ENCODE results near the gene POLR2E. TPM values are rescaled to one million over a fixed set of nuclear protein-coding genes. Genes with fewer than 3 reads are reported as not detected.

The POLR2E gene
- total RNA-seq, 2 experiments from 2014 or later, result 271 to 282 TPM

GRCh38 chr19:1049800-1050199, 45.4 kb downstream of the POLR2E start:
- Mint-ChIP-seq H3K27me3 (no peaks in the 10 kb centered on the region), H3K4me1 (ENCODE audit: low read depth) (peaks cover 11% of the 10 kb centered on the region), H3K27ac (no peak overlapping the region), H3K36me3 (ENCODE audit: low read depth) (peaks cover 5% of the 10 kb centered on the region), H3K9me3 (no peaks in the 10 kb centered on the region), H3K4me3 (no peak overlapping the region)
- CTCF ChIA-PET, result no interaction called here
- intact Hi-C loops (cut with micrococcal nuclease), result no loop called here
- TF ChIP-seq, protein P1, sequence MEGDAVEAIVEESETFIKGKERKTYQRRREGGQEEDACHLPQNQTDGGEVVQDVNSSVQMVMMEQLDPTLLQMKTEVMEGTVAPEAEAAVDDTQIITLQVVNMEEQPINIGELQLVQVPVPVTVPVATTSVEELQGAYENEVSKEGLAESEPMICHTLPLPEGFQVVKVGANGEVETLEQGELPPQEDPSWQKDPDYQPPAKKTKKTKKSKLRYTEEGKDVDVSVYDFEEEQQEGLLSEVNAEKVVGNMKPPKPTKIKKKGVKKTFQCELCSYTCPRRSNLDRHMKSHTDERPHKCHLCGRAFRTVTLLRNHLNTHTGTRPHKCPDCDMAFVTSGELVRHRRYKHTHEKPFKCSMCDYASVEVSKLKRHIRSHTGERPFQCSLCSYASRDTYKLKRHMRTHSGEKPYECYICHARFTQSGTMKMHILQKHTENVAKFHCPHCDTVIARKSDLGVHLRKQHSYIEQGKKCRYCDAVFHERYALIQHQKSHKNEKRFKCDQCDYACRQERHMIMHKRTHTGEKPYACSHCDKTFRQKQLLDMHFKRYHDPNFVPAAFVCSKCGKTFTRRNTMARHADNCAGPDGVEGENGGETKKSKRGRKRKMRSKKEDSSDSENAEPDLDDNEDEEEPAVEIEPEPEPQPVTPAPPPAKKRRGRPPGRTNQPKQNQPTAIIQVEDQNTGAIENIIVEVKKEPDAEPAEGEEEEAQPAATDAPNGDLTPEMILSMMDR (IDR thresholded peaks at IDR 0.05), result no peak
- ATAC-seq (no peak), DNase-seq (no peak)
- POLR2A ChIA-PET, result interaction anchor here (1.1 kb wide), 1 partner anchor 16 kb away, joined by 3 read pairs; no protein-coding TSS in a partner anchor

- Mint-ChIP-seq H3K27ac (no peak overlapping the region), H3K9me3 (no peaks in the 10 kb centered on the region), H3K4me1 (ENCODE audit: low read depth) (peaks cover 11% of the 10 kb centered on the region), H3K4me3 (no peak overlapping the region), H3K27me3 (no peaks in the 10 kb centered on the region), H3K36me3 (ENCODE audit: low read depth) (peaks cover 4% of the 10 kb centered on the region)
- ATAC-seq (no peak), DNase-seq (no peak)
- POLR2A ChIA-PET, result interaction anchor here (0.9 to 1.2 kb wide), 3 partner anchors 11 to 19 kb away, joined by 3 to 4 read pairs (median 3); no protein-coding TSS in a partner anchor
- intact Hi-C loops (cut with micrococcal nuclease), result no loop called here
- CTCF ChIA-PET, result interaction anchor here (1.3 to 1.6 kb wide), 2 partner anchors 9 to 10 kb away, joined by 6 read pairs; partner anchors contain the start of gene ABCA7
- TF ChIP-seq, protein P1 (IDR thresholded peaks at IDR 0.05), result no peak
These were observed 46.1 kb downstream of the POLR2E start for GRCh38 chr19:1049106-1049505.

DNA sequence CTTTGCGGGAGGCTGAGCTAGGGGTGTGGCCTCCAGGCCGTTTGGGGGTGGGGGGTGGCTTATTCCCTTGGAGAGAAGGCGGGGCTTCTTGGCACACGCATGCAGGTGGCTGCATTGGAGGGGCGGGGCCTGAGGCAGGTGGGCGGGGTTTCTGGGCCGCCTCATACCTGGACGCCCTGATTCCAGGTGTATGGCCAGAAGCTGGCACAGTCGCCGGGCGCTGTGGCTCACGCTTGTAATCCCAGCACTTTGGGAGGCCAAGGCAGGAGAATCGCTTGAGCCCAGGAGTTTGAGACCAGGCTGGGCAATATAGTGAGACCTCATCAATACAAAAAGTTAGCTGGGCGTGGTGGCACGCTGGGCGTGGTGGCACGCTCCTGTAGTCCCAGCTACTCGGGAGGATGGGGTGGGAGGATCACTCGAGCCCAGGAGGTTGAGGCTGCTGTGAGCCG, 47.5 kb downstream of the POLR2E start:
- ATAC-seq (no peak), DNase-seq (no peak)
- Mint-ChIP-seq H3K27ac (no peak overlapping the region), H3K4me3 (no peak overlapping the region), H3K36me3 (ENCODE audit: low read depth) (peaks cover 4% of the 10 kb centered on the region), H3K4me1 (ENCODE audit: low read depth) (peaks cover 9% of the 10 kb centered on the region), H3K9me3 (no peaks in the 10 kb centered on the region), H3K27me3 (no peaks in the 10 kb centered on the region)
- TF ChIP-seq, protein P1 (IDR thresholded peaks at IDR 0.05), result no peak
- intact Hi-C loops (cut with micrococcal nuclease), result no loop called here
- ChIA-PET POLR2A (interaction anchor here (0.6 kb wide), 1 partner anchor 20 kb away, joined by 3 read pairs; no protein-coding TSS in a partner anchor), CTCF (interaction anchor here (0.6 to 1.6 kb wide), 2 partner anchors 10 to 33 kb away, joined by 3 to 6 read pairs; no protein-coding TSS in a partner anchor)

- intact Hi-C loops (cut with micrococcal nuclease), result no loop called here
- POLR2A ChIA-PET, result no interaction called here
- no peak overlapping the region for H3K4me3 Mint-ChIP-seq
- no peaks in the 10 kb centered on the region for H3K27me3 Mint-ChIP-seq
- TF ChIP-seq, protein P1 (IDR thresholded peaks at IDR 0.05), result no peak
- no peak overlapping the region for H3K27ac Mint-ChIP-seq
- H3K9me3 Mint-ChIP-seq, result no peaks in the 10 kb centered on the region
- ATAC-seq (no peak), DNase-seq (no peak)
- H3K4me1 Mint-ChIP-seq (ENCODE audit: low read depth), result peaks cover 12% of the 10 kb centered on the region
- CTCF ChIA-PET, result no interaction called here
- peaks cover 4% of the 10 kb centered on the region for H3K36me3 Mint-ChIP-seq (ENCODE audit: low read depth)
These were observed 48.1 kb downstream of the POLR2E start for GRCh38 chr19:1046836-1047695.

GRCh38 chr19:1046117-1046626, 49.0 kb downstream of the POLR2E start:
- no peaks in the 10 kb centered on the region for H3K9me3 Mint-ChIP-seq
- intact Hi-C loops (cut with micrococcal nuclease), result no loop called here
- H3K4me3 Mint-ChIP-seq, result no peak overlapping the region
- CTCF ChIA-PET, result no interaction called here
- H3K4me1 Mint-ChIP-seq (ENCODE audit: low read depth), result peaks cover 11% of the 10 kb centered on the region
- TF ChIP-seq, protein P1 (IDR thresholded peaks at IDR 0.05), result no peak
- H3K36me3 Mint-ChIP-seq (ENCODE audit: low read depth), result peaks cover 2% of the 10 kb centered on the region
- no peaks in the 10 kb centered on the region for H3K27me3 Mint-ChIP-seq
- DNase-seq (no peak), ATAC-seq (no peak)
- POLR2A ChIA-PET, result no interaction called here
- H3K27ac Mint-ChIP-seq, result no peak overlapping the region

Data from activated CD8-positive, alpha-beta T cell treated with anti-CD3 and anti-CD28 coated beads for 36 hours (primary cell).